ENCODE results near the gene TLL1. TPM values are rescaled to one million over a fixed set of nuclear protein-coding genes. Genes with fewer than 3 reads are reported as not detected.

The TLL1 gene
- total RNA-seq, 4 donors from 2014 or later: 1.7 to 9.6 (median 7.1) TPM

DNA sequence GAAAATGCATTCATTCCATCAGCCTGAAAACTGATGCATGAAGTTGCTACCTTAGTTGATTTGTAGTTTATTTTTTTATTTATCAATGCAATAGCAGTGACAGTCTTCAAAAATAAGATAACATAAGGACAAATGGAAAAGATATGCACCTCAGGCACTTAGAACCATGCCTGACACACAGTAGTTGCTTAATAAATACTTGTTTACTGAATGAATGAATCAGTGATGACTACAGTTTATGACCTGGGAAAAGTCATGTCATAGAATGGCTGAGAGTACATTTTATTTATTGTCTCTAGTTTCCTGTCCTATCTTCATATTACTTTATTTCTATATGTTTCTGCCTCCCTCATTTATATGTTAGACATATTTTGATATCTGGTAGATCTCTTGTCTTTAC is 171.8 kb downstream of the TLL1 start:
- TF ChIP-seq, protein P1, sequence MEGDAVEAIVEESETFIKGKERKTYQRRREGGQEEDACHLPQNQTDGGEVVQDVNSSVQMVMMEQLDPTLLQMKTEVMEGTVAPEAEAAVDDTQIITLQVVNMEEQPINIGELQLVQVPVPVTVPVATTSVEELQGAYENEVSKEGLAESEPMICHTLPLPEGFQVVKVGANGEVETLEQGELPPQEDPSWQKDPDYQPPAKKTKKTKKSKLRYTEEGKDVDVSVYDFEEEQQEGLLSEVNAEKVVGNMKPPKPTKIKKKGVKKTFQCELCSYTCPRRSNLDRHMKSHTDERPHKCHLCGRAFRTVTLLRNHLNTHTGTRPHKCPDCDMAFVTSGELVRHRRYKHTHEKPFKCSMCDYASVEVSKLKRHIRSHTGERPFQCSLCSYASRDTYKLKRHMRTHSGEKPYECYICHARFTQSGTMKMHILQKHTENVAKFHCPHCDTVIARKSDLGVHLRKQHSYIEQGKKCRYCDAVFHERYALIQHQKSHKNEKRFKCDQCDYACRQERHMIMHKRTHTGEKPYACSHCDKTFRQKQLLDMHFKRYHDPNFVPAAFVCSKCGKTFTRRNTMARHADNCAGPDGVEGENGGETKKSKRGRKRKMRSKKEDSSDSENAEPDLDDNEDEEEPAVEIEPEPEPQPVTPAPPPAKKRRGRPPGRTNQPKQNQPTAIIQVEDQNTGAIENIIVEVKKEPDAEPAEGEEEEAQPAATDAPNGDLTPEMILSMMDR (IDR thresholded peaks at IDR 0.05; ENCODE audit: low read depth): no peak

DNA sequence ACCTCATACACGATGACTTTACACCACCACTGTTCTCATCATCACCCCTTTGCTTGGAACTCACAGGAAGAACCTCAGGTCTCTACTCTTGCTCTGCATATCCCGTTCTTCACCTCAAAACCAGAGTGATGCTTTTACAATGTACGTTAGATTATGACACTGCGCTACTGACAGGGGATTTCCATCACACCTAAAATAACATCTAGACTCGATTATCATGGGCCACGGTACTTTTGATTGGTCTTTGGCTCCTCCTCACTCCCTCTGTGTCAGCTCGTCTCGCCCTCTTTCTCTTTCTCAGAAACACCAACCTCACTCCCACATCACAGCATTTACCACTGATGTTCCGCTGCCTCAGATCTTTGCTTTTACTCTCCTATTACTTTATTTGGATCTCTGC is 172.4 kb downstream of the TLL1 start:
- TF ChIP-seq, protein P1 (IDR thresholded peaks at IDR 0.05; ENCODE audit: low read depth): no peak

DNA sequence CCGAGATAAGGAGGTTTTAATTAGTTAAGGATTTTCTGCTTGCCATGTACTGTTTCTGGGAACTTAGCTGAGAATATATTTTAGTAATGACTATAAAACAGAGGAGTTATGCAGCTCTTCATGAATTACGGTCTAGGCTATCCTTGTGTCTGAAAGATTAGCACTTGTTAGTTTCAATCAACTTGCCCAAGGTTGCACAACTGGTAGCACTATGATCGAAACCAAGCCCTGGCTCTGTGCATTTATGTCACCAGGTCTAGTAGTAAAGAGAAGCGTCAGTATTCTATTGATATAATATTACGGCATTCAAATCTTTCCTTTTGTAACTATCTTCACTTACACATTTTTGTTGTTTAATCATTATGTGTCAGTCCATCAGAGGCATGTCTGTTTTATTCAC is 176.0 kb downstream of the TLL1 start:
- TF ChIP-seq, protein P1 (IDR thresholded peaks at IDR 0.05; ENCODE audit: low read depth): no peak

DNA sequence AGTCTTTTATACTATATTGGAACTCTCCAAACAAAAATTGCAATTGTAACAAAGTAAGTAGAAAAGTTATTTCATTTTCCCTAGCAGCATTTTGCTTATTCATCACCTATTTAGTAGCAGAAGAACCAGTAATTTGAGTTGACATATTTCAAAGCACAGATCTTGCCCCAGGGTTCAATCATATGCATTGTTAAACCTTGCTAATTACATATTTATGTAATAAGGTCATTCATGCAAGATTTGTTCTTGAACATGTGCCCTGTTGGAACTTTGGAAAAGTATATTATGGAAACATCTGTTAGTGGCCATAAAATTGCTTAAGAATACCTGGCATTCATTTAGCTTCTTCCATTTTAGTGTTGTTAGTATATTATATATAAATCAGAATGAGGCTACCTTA is 191.7 kb downstream of the TLL1 start:
- TF ChIP-seq, protein P1 (IDR thresholded peaks at IDR 0.05; ENCODE audit: low read depth): no peak

DNA sequence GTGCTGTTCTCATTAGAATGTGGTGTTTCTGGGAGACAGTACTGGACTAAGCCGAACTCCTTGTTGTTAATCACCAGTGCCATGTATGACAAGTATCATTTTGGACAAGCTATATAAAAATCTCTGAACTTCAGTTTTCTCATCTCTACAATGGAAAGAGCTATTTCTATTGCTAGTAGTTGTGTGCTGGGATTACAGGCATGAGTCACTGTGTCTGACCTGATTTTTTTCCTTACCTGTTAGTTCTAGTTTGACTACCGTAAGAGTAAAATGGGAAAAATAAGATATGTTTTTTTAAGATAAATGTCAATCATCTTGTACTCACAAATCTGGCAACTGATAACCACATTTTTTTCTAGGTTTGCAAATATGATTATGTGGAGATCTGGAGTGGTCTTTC is 192.3 kb downstream of the TLL1 start:
- TF ChIP-seq, protein P1 (IDR thresholded peaks at IDR 0.05; ENCODE audit: low read depth): no peak

DNA sequence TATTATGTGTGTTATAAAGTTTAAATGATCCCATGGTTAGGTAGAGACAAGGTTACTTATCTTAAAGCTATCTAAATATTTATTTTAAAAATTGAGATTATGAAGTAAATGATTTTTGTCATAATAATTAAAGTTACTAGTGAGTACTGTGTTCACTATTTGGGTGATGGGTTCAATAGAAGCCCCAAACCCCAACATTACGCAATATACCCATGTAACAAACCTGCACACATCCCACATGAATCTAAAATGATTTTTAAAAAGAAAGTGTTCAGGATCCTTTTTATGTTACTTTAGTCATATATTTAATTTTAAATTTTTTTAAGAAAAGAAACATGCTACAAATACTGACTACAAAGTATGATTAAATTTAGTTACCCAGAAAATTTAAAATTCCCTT is 193.9 kb downstream of the TLL1 start:
- TF ChIP-seq, protein P1 (IDR thresholded peaks at IDR 0.05; ENCODE audit: low read depth): no peak

DNA sequence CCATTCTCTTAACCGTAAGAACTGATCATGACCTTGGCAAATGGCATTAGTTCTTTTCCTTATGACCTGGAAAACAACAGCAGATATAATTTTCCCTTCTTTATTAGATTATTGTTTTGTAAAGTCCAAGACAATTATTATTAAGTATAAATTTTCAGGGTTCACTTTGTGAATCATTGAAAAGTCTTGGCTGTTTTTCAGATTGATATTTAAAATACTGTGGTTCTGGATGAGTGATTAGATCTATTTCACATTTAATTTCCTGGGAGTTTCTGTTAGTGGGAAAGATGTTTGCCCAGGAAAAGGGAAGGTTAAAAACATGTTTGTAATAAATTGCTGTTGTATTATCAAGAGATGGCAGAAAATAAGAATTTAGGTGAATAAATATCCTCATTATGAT is 194.9 kb downstream of the TLL1 start:
- TF ChIP-seq, protein P1 (IDR thresholded peaks at IDR 0.05; ENCODE audit: low read depth): no peak
